ENCODE results near the gene TPCN1.

The TPCN1 gene

DNA sequence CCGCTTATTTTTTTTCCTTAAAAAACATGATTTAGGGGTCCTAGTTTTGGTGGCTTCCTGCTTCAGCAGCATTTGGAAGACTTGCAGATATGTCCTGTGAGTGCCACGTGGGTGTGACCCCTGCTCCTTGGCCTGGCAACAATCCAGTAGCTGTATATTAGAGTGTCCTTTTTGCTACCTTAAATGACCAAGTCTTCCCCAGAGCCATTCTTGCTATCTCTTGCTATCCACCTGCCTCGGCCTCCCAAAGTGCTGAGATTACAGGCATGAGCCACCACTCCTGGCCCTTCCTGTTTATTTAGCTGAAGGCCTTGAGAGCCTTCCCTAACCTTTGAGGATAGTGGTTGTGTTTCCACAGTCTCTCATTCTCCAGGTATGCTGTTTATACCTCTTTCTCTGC is 17.0 kb downstream of the TPCN1 start:
- FAIRE-seq (no peak), DNase-seq (ENCODE audit: extremely low spot score, insufficient read length, low read depth) (no peak)

DNA sequence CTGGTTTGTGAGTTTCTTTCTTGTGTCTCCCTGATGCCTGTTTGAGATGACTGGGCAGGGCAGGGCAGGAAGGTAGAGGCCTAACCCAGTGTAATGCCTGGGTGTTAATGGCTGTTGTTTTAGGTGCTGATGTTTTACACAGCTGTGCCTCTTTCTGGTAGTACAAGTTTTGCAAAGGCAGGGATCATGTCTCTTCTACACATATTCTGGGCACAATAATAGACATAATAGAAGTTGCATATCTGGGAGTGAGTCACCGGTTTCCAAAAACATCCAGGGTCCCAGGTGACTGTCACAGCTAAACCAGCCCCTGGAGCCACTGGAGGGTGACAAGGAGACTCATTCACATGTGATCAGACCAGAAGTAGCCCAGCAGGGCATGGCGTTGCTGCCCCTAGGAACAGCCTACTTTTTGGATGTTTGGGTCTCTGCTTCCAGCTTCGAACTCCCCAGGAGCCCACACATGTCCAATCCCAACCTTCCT is 18.1 kb downstream of the TPCN1 start:
- DNase-seq (ENCODE audit: extremely low spot score, insufficient read length, low read depth), result no peak
- no peak for FAIRE-seq

DNA sequence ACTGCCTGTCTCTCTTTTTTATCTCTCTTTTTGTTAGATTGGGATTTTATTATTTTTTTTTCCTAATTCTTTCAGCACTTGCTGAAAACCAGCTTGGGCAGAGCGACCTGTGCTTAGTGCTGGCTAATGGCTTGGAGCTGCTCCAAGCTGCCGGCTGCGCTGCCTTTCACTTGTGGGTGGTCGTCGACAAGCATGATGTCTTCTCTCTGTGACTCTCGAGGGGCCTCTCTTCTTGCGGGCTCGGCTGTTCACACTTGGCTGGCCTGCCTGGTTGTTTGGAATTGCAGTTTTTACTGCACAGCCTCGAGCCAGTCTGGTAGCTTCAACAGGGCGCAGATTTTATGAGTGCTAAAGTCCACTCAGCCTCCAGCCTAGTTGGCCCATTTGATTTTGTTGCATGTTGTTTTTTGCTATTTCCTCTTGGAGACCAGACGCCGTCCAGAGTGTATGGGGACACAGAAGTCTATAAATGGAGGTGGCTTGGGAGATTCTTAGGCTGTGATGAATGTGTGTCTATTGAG is 18.6 kb downstream of the TPCN1 start:
- DNase-seq (ENCODE audit: extremely low spot score, insufficient read length, low read depth), result no peak
- no peak for FAIRE-seq

DNA sequence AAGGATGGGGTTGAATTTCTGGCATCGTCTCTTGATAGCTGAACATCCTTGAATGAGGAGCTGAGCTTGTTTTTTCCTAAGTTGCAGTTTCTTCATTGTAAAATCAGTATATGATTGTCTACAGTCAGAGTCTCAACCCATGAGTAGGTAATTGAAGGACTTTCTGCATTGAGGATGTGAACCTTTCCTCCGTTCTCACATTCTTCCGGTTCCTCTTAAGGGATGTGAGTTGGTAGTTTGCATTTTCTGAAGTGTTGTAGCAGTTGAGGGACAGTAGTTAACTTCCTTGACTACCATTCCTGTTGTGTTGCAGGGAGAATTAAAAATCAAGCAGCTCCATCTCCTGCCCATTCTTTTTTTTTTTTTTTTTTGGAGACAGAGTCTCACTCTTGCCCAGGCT is 19.1 kb downstream of the TPCN1 start:
- FAIRE-seq, result no peak

DNA sequence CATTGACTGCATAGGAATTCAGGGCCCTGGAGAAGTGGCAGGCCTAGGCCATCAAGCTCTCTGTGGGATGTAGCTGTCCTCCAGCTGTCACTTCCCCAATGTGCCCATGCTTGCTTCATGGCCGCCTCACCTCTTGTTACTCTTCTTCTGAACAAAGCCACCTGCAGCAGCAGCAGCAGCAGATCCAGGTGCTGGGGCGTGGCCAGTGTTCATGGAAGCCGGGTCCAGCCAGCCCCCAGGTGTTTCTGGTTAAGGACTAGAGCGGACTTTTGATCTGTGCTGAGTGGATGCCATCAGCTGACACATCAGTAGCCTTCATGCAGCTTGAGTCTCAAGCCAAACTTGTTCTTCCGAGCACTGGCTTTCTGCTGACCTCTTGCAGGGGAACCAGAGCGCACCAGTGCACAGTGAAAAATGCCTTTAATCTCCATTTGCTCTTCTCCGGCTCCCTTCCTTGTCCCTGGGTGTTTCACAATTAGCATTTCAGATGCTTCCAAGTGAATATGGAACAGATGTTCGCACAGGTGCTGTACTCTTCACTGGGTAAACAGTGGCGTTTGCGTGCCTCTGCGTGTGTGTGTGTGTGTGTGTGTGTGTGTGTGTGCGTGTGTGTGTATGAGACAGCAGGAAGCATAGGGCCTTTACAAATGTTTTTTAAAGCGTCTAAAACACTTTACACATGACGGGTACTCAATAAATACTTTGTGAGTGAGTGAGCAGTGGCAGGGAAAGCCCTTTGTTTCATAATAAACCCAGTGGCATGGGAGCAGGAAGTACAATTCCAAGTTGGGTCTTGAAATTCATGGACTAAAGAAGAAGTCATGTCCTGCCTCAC is 20.1 kb downstream of the TPCN1 start:
- DNase-seq (ENCODE audit: extremely low spot score, insufficient read length, low read depth) (no peak), FAIRE-seq (no peak)

More for the DNA sequence above, 19.1 kb downstream of the TPCN1 start:
- DNase-seq (ENCODE audit: extremely low spot score, insufficient read length, low read depth), result no peak

DNA sequence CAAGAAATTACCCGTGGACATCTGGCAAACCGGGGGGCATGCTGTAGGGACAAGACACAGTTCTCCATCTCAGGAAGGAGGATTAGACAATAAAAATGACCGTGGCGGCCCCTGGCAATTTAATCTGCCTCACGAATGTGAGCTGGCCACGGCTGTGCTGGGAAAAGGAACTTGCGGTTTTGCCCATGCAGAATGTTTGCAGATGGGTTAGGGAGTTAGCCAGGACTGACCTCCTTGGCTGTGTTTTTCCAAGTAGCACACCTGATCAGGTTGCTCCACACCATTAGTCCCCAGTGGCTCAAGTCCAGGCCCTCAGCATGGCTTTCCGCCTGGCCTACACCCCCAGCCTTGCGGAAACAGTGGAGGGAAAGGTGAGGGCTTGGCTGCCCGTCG is 20.8 kb downstream of the TPCN1 start:
- FAIRE-seq (no peak), DNase-seq (ENCODE audit: extremely low spot score, insufficient read length, low read depth) (no peak)

DNA sequence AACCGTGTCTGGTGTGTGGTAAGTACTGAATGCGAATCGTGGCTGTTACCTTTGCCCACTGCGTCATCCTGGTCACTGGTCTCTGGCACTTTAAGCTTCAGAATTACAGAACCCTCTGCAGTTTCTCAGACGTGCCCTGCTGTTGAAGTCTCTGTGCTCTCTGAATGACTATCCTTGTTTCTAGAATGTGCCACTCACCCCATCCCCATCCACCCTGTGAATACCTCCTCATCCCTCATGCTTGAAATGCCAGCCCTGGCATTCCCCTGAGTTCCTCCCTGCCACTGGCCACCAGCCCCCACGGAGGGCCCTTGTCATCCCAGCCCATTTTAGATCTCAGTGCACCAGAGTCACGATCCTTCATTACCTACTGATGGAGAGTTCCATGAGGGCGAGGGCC is 21.3 kb downstream of the TPCN1 start:
- FAIRE-seq (no peak), DNase-seq (ENCODE audit: extremely low spot score, insufficient read length, low read depth) (no peak)

DNA sequence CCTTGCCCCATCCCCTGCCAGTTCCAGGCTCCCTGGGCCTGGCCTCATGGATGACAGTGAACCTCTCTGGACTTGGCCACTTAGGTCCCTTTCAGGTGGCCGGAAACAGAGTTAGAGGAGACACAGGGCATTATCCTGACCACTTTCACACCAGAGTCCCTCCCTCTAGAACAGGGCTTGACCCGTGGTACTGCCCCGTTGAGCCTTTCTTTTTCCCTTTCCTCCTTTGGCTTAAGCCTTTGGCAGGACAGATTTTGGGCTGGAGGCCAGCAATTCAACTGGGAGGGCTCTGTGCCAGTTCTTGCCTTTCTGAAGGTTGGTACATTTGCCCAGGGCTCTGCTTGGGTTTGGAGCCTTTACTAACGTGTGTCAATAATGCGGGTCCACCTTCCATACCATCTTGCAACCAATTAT is 22.8 kb downstream of the TPCN1 start:
- DNase-seq (ENCODE audit: extremely low spot score, insufficient read length, low read depth), result no peak
- no peak for FAIRE-seq

DNA sequence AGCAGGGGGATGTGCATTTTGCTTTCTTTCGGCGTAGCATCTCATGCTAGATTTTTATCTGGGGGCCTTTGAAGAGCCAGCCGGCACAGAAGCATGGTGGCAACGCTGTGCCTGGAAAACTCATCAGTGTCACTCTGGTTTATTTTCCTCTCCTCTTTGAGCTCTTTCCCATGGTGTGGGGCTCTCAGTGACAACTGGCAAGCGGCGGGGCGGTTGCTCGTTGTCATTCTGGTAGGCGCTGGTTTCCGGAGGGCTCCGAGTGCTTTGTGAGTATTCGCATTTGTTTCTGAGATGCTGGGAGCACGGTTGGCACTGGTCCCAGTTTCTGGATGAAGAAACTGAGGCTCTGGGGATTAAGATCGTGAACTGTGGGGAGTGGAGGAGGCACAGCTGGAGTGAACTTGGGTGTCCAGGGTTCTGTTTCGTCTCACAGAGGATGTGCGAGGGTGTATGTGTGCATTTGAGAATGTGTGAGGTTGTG is 23.3 kb downstream of the TPCN1 start:
- DNase-seq (ENCODE audit: extremely low spot score, insufficient read length, low read depth), result no peak

DNA sequence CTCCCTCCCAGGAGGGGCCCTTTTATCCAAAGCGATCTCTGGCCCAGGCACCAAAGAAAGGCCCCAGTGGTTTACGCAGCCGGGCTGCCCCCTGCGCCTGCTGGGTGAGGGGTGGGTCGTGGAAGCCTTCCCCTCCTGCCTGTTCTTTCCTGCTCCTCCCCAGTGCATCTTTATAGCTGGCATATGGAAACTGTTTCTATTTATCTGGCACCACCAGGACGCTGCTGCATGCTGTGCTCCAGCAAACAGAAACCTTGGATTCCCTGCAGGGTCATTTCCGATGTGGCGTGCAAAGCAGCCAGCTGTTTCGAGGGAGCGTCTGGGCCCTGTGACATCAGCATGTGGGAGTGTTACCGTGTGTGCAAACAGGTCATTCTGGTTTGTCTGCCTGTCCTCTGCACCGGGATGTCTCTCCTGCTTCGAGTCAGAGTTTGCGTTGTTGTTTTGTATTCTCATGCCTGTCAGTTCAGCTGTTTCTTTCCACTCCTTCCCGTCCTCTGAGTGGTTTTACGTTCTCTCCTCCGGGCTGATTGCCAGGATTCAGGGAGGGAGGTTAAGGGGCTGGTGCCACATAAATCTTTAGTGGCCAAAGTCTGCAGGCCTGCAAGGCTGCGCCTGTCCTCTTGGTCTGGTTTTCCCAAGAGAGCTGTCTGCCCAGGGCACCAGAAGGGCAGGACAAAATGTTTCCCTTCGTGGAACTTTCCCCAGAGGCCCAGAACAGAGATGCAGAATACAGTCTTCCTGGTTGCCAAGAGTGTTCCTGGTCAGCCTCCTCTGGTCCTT is 24.6 kb downstream of the TPCN1 start:
- FAIRE-seq, result no peak
- DNase-seq (ENCODE audit: extremely low spot score, insufficient read length, low read depth), result no peak

More for the DNA sequence above, 23.3 kb downstream of the TPCN1 start:
- FAIRE-seq, result no peak

DNA sequence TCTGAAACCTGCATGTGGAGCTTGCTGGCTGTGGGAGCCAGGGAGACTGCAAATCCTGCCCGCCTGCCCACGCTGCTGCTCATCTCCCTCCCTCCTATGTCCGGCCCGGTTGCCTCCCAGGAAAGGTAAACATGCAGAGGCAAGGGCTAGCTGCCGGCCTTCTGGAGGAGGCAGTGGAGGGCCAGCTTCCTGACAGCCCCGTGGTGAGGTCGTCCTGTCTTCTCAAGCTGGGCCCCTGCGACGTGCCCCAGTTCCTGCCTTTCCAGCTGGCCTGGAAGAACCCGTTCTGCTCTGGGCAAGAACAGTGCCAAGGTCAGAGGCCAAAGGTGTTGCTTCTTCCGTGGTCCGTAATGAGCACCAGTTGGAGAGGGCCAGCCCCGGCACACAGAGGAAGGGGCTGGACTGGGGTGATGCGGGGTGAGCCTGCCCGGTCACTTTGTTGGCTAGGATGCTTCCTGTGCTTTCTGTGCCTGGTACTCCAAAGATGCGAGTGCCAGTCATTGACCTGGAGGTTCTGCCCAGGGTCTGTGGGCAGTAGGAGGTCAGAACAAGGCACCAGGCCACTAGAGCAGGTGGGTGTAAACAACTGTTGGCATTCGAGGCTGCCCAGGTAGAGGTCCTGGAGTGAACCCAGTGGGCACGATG is 25.3 kb downstream of the TPCN1 start:
- DNase-seq (ENCODE audit: extremely low spot score, insufficient read length, low read depth) (no peak), FAIRE-seq (no peak)

DNA sequence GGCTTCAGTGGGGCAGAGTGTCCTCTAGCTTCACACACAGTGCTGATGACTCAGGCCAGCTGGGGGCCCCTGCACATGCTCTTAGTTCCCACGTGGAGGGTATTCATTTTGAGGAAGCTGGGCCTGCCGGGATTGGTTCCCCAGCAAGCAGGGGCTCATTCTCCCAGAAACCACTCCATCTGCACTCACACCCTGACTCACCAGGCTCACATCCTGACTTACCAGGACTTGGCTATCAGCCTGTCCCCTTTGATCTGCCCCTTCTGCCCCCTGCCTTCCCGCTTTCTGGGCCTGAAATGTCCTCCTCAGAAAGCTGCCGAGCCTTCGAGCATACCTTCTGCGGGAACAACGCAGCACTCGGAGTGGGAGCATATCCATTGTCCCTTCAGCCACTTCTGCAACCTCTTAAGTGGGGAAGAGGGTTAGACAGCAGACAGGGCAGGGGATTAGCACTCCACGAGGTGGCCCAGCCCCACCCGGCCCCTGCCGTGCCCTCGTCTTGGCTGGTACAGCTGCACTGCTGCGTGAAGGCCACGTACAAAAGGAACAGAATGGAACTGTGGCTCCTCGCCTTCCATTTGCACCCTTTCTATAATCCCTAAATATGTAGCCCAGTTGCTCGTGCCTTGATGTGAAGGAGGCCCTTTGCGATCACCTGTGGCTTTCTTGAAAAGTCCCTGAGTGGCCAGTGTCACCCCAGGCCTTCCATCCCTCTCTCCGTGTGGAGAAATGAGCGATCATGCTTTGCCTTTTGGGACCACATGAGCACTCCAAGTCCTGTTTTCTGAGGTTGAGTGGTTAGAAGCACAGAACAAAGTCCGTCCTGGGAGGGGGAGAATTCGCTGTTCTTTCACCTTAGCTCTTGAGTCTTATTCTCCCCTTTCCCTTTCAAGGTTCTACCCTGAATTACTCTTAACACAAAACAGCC is 26.1 kb downstream of the TPCN1 start:
- no peak for FAIRE-seq
- DNase-seq (ENCODE audit: extremely low spot score, insufficient read length, low read depth), result no peak

DNA sequence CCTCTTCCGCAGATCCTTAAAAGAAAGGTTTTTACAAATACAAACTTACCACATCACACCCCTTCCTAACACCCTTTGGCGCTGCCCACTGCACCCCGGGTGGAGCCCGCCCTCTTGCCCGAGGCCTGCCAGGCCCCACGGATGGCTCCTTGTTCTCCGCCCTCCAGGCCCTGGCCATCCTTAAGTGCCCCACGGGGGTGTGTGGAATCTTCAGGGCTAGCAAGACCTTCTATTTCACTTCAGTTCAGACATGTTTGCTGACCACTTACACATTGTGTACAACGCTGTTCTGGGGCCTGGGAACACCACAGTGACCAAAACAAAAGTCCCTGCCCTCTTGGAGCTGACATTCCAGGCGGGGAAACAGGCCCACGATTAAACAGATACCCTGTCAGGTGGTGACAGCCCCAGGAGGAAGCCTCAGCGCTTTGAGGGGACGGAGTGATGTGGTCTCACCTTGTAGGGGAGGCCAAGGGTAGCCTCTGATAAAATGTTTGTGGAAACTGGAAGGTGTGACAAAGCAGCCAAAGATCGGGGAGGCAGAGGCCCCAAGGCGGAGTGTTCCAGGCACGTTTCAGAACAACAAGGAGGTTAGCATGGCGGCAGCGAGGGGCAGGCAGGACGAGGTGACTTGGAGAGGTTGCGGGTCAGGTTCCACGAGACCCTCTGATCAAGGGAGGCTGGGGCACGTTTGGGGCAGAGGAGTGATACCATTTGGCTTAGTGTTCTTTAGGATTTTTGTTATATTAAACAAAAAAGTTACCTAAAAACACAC is 27.0 kb downstream of the TPCN1 start:
- FAIRE-seq (no peak), DNase-seq (ENCODE audit: extremely low spot score, insufficient read length, low read depth) (no peak)

DNA sequence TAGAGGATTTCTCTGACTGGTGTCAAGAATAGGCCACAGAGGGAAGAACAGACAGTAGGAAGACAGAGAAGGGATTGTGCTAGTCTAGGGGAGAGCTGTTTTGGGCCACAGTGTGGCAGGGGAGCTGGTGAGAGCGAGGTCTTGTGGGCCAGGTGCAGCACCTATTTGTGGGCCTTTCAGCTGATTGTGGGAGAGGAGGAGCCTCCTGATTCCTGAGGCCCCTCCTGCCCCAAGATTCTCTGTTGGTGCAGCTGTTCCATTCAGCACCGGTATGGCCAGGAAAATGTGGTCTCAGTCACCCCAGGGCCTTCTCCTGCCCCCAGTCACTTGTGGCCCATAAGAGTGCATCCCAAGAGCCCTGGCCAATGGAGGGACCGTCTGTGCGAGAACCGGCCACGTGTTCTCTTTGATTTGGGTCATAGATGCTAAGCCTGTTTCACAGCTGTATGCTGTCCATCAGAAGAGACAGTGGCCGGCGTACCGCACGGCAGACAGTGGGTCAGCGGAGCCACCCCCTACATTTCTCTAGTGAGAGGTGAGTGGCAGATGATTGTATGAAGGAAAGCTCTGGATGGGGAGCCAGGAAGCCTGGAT is 27.7 kb downstream of the TPCN1 start:
- FAIRE-seq, result no peak
- DNase-seq (ENCODE audit: extremely low spot score, insufficient read length, low read depth), result no peak

DNA sequence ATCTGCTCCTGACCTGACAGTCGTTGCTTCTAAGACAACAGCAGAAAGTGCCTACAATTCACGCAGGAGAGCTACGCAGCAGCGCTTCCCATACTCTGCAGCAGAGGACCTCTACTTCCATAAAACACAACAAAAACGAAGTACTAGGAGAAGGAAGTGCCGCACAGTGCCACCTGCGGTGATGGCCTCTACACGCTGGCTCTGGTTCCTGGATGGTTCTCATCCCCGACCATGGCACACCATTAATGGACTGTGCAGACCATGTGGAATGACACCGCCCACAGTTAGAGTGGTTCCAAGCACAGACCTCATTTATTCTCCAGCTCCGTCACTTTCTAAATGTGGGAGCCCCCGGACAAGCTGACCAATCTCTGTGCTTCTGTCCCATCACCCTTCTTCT is 28.3 kb downstream of the TPCN1 start:
- no peak for DNase-seq (ENCODE audit: extremely low spot score, insufficient read length, low read depth)
- no peak for FAIRE-seq

DNA sequence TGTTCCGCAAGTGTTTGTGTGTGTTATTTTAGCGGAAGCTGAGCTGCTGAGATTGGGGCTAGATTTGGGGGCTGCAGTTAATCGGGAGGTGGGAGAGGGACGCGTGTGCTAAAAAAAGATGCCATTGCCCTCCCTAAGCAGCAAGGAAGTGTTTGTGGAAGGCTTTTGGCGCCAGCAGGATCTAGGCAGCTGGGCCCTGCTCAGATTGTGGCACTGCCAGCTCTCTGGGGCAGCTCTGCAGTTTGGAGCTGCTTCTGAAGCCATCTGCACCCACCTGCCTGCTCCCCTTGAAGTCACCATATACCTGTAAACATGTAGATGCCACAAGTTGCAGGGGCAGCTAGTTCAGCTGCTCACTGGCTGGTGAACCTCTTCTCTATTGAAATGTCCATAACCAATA is 28.8 kb downstream of the TPCN1 start:
- FAIRE-seq (no peak), DNase-seq (ENCODE audit: extremely low spot score, insufficient read length, low read depth) (no peak)

DNA sequence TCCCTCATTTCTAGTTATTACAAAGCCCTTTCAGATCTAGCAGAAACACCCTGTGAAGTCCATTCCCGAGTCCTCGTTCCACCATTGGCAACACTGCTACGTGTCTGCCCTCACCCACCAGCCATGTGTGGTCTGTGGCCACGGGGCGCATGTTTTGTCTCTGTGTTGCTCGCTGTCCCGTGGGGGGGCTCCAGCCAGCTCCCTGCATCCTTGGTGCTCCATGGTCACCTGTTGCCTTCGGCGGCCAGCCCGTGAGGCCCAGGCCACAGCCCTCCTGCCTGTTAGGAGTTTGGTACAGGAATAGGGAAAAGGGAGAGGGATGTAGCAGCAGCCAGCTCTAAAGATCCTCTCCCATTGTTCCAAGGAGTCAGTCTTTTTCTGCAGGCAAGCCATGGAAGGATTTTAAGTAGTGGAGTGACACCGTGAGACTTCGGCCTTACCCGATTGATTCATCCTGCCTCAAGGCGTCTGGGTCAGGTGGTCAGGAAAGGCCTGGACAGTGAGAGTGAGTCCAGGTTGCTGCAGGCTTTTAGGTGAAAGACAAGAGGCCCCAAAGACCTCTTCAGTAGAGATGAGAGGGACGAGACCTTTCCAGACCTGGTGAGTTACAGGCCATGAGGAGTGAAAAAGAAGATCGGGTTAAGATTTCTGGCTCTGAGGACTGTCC is 30.3 kb downstream of the TPCN1 start:
- FAIRE-seq, result no peak
- DNase-seq (ENCODE audit: extremely low spot score, insufficient read length, low read depth), result no peak

DNA sequence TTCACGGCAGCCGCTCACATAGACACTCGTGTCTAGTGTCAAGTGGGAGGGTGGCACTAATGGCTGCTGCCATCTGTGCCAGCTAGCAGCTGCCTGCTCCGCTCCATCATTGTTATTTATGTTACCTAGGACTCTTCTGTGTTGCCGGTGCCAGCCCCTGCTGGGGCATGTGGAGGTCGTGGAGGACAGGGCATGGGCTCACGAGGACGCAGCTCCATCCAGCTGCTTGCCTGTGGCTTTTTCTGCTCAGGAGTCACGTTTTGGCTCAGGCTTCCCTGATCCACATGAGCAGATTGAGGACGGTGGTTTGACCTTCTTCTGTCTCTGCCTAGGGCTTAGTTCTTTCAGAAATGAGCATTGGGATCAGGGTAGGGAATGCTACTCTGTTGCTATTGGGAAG is 31.2 kb downstream of the TPCN1 start:
- FAIRE-seq, result no peak
- DNase-seq (ENCODE audit: extremely low spot score, insufficient read length, low read depth), result no peak

All from GM18507 (cell line).